GM19455 (cell line): ENCODE results near the gene COPS6.

ENCODE experiments used
- ATAC-seq: cut with Tn5 transposase; IDR thresholded peaks from one replicate; pipeline ENCODE4 v1.9.1; 2021; ENCODE audit not compliant: unreplicated experiment

The COPS6 gene

GRCh38 chr7:100088621-100089457, at the start of gene COPS6:
TSS of gene COPS6 (plus strand) at chr7:100088969. CDS start at chr7:100088991, 22 bp downstream.
- peak; percentile 50 for ATAC-seq

GRCh38 chr7:100040575-100040974, 48.2 kb upstream of the COPS6 start:
- no peak for ATAC-seq

DNA sequence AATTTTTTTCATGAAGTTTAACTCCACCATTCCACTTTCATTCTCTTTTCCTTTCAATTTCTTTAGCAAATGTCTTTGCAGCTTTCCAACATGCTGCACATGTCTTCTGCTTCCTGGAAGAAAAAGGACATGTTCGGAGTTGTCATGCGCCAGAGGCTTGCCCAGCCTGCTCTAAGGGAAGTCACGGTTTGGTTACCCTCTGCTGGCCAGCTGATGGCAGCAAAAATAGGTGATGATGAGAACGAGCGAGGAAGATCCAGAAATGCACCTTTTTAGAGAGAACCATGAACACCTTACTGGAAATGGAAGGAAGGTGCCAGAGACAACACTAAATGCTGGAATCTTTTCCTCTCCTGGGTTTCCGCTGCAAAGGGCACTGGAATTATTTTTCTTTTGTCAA, 44.1 kb upstream of the COPS6 start:
- no peak for ATAC-seq

DNA sequence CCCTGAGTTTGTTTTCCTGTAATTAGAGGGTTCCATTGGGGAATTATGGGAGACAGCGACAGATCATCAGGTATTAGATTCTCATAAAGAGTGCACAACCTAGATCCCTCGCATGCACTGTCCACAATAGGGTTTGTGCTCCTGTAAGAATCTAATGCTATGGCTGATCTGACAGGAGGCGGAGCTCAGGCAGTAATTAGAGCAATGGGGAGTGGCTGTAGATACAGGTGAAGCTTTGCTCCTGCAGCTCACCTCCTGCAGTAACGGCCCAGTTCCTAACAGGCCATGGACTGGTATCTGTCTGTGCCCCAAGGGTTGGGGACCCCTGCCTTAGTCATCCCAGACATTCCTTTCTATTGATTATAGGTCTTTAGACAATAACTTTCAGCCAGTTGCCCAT, 40.1 kb upstream of the COPS6 start:
- ATAC-seq, result no peak

DNA sequence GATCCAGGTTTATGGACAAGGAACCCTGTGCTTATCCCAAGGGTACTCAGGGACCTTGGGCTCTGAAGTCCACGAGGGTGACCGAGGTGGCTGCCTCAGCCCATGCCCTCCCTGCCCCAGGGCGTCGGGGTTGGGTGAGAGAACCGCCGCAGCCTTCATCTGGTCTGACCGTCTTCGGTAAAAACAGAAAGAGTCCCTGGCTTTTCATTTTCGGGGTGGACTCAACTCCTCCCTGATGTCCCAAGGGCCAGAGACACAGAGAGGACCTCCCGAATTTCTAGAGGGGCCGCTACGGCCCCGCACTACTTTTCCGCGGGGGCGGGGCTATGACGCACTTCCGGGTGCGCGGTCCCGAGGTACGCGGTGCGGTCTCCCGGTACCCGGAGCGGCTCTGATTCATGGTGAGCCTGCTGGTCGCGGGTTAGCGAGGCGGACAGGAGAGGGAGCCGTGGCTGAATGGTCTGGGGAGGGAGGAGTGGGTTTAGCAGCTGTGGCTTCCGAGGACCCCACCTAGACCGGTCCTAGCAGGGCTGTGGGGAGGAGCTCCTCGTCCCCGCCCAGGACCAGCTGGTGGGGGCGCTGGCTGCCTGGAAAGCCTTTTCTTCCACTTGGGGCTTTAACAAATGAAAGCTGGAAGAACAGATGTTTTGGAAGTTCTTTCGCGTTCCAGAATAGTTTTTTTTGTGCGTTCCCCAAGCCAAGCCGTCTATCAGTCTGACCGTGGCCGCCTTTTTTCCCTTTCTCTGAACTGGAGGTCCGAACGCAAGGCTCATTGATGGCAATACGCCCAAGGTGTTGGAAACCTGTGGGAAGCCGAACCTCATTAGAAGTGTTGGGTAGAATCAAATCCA, 39.1 kb upstream of the COPS6 start, which contains the start of gene ZSCAN21:
Gene ZSCAN21 (plus strand): TSS at position 334 of the 851 bp plus-strand sequence. CDS start 7,233 bp downstream, outside the sequence.
- ATAC-seq, result peak; percentile 92

DNA sequence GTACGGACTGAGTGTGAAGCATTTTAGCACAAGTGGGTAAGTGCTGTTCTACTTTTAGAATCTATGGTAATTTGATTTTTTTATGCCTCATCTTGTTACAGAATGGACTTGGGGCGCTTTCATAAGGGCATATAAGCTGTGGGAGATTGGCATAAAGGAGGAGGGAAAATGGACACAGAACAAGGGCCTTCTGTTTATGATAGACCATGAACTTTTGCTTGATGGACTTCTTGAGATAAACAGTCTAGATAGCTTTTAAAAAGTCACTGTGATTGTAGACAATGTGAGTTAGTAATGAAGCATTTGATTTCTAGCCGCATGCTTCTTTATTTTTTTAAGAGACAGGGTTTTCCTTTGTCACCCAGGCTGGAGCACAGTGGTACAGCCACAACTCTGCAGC, 37.2 kb upstream of the COPS6 start:
- no peak for ATAC-seq

- no peak for ATAC-seq
Observed at GRCh38 chr7:100053215-100053614, 35.6 kb upstream of the COPS6 start.

GRCh38 chr7:100057006-100057405, 31.8 kb upstream of the COPS6 start:
- no peak for ATAC-seq

DNA sequence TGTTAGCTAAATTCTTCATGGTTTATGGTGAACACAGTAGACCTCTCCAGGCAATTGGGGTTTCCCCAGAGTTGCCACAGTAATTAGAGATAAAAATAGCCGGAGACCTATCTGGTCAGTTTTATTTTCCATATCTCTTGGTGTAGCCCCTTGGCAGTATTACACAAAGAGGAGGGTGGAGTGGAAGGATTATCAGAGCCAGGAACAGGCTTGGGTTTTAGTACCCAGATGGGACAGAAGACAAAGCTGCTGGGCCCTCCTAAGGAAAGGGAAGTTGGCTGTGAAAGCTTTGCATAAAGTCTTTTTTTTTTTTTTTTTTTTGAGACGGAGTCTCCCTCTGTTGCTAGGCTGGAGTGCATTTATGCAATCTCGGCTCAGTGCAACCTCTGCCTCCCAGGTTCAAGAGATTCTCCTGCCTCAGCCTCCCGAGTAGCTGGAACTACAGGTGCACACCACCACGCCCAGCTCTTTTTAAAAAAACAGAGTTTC, 29.5 kb upstream of the COPS6 start:
- no peak for ATAC-seq

- ATAC-seq, result no peak
Observed at GRCh38 chr7:100061518-100062193, 27.1 kb upstream of the COPS6 start.

DNA sequence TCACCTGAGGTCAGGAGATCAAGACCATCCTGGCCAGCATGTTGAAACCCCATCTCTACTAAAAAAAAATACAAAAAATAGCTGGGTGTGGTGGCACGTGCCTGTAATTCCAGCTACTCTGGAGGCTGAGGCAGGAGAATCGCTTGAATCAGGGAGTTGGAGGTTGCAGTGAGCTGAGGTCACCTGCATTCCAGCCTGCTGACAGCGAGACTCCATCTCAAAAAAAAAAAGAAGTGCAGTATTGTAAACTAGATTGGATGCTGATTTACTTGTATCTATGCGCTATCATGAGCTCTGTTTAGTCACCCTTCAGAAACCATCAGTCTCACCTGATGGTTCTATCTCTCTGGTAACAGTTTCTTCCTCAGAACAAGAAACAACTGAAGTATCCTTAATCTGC, 25.4 kb upstream of the COPS6 start:
- ATAC-seq, result no peak

DNA sequence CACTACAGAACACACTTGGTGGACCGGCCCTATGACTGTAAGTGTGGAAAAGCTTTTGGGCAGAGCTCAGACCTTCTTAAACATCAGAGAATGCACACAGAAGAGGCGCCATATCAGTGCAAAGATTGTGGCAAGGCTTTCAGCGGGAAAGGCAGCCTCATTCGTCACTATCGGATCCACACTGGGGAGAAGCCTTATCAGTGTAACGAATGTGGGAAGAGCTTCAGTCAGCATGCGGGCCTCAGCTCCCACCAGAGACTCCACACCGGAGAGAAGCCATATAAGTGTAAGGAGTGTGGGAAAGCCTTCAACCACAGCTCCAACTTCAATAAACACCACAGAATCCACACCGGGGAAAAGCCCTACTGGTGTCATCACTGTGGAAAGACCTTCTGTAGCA, 24.6 kb upstream of the COPS6 start:
- ATAC-seq, result no peak

- no peak for ATAC-seq
Observed at GRCh38 chr7:100065452-100066186, 23.1 kb upstream of the COPS6 start.

DNA sequence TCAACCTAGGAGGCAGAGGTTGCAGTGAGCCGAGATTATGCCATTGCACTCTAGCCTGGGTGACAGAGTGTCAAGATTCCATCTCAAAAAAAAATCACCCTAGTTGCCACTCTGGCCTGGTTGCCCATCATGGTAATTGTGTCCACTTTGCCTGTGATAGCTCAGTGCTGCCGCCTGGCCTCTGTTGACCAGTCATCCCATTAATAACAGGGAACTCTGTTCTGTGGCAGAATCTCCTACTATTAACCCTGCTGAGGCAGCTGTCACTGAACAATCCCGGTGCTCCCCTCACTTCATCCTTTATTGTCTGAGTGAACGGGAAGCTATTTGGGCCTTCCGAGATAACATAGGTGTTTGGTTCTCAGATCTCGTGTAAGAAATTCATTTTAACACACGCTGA, 21.8 kb upstream of the COPS6 start:
- ATAC-seq, result no peak

DNA sequence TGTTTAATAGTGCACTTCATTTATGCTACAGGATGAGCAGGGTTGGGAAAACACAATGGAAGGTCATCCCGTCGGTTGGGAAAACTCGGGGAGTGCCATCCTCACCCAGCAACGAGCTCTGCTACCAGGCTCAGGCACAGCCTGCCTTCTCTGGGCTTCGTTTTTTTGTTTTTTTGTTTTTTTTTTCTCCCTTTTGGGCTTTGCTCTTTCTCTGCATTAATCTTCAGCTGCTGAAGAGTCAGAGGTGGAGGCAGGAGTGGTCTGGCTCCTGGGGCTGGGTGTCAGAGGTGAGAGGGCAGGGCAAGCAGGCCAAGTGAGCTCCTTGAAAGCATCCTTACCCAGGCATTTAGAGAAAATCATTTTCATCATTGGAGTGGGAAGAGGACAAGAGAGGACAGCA, 18.8 kb upstream of the COPS6 start:
- ATAC-seq, result no peak

- ATAC-seq, result no peak
Observed at GRCh38 chr7:100071018-100071723, 17.6 kb upstream of the COPS6 start.

- no peak for ATAC-seq
Observed at GRCh38 chr7:100072462-100072861, 16.3 kb upstream of the COPS6 start.

- ATAC-seq, result no peak
Observed at GRCh38 chr7:100074841-100075240, 13.9 kb upstream of the COPS6 start.

DNA sequence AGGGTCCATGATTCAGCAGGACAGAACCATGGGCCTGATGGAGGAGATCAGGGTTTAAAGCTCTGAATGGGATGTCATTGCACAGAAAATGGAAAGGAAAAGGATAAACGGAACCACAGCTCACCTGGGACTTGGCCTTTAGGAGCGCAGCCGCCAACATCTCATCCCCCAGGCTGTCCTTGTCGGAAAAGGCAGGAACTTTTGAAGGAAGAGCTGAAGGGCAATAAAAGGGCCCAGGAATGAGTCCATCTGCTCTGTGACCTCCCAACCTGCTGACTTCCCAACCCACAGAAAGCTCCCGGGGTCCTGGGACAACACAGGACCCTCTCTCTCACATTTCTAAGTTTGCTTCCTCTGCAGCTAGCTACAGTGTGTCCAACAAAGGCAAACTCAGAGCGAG, 13.4 kb upstream of the COPS6 start:
- no peak for ATAC-seq

- no peak for ATAC-seq
Observed at GRCh38 chr7:100077205-100077604, 11.6 kb upstream of the COPS6 start.
